GM19238 (cell line): ENCODE results near the gene ANKRD11.
"Not testable (repeated sequence)": the region's sequence is repeated elsewhere in the genome, so short reads cannot be mapped to it uniquely, and the experiment has no call there.

Source experiments
- DNase-seq: peaks from one replicate; pipeline ENCODE4 v3.0.0; 2011; ENCODE audit warnings: low spot score; ENCODE audit not compliant: insufficient read length

ANKRD11 gene

GRCh38 chr16:89408315-89408714, 82.0 kb downstream of the ANKRD11 start:
- DNase-seq, result no peak

GRCh38 chr16:89407925-89408300, 82.4 kb downstream of the ANKRD11 start:
- no peak for DNase-seq

DNA sequence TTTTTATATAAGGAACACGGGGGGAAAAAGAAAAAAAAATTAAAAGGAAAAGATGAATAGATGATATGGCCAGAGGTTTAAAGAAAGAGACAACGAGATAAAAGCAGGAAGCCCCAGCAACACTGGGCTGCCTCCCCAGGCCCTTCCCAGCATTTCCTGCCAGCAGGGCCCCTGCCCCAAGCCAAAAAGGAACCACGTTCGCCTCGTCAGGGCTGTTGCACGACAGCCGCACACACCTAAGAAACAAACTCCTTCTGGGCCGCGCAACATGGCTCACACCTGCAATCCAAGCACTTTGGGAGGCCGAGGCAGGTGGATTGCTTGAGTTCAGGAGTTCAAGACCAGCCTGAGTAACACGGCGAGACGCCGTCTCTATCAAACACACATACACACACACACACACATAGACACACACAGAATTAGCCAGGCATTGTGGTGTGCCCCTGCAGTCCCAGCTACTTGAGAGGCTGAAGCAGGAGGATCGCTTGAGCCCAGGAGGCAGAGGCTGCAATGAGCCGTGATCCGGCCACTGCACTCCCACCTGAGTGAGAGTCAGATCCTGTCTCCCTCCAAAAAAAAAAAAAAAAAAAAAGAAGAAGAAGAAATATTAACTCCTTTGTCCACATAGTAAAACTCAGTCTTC, 83.0 kb downstream of the ANKRD11 start:
- no peak for DNase-seq

DNA sequence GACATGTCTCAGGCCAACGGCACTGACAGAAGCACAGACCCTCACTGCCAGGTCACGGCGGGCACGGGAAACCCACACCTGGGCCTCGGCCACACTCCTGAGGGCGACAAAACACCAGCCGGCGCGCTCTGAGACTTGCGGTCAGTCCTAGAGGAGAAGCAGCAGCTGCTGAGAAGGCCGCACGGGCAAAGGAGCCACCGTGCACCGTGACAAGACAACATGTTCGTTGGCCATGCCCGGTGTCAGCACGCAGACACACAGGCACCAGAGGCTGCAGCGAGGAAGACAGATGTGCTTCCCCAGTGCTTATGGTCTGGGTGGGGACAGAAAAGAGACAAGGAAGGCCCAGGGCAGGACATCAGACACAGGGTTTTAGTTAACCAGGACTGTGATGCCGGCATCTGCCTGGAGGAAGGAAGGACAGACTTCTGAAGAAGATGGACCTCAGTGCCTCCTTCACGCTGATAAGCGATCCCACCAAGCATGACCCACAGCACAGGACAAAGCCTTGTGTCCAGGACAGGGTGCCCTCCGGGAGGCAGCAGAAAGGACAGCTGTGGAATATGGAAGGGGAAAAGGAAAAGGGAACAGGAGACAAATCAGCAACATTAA, 84.0 kb downstream of the ANKRD11 start:
- no peak for DNase-seq

DNA sequence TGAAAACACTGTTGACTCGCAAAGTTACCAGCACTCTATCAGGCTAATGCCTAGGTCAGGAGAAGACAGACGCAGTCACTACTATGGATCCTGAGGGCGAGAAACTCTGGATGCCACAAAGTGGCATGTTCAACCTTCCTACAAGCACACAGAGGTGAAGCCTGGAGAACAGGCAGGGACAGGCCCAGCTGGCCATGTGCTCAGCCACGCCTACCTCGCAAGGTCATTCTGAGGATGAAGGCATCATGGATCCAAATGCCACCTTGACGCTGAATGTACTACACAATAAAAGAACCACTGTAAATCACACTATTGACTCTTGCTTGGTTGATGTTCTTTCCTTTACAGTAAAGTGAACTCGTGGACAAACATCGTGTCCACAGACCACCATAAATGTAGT, 85.8 kb downstream of the ANKRD11 start:
- no peak for DNase-seq

GRCh38 chr16:89402962-89403361, 87.4 kb downstream of the ANKRD11 start:
- DNase-seq, result no peak

DNA sequence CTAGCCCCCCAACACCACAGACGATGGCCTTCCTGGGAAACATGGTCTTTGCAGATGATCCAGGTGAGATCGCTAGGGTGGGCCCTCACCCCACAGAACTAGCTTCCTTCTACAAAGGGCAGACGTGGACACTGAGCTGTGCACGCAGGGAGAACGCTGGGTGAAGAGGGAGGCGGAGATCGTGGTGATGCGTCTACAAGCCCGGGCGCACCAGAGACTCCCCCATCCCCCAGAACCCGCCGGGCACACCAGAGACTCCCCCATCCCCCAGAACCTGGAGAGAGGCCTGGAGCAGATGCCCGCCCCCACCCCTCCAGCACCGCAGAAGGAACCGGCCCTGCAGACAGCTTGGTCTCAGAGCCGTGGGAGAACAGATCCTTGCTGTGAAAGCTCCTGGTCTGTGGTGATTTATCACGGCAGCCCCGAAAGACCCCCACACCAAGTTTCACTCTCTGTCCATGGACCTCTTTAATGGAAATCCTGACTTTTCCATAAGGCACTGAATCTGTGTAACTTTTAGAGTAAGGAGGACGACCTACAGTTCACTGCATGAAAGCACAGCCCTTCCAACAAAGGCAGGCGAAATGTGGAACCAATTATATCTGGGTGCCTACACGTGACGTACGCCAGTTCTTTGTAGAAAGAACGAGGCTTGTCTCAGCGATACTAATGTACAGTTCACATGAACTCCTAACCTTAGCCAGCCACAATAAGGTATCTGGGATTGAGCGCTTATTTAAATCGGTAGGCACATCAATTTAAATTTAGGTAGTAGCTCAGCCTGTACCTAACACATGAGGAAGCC, 88.5 kb downstream of the ANKRD11 start:
- no peak for DNase-seq

DNA sequence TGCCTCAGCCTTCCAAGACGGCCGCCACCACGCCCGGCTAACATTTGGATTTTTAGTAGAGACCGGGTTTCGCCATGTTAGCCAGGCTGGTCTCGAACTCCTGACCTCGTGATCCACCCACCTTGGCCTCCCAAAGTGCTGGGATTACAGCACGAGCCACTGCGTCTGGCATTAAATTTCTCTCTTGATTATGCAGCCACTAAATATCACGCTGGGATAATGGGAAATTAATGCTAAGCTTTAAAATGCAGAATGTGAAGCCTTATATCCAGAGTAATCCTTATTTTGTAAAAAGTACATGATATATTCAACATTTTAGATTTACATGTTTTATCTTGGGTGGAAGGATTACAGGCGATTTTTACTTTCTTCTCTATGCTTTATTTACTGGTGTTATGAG, 89.2 kb downstream of the ANKRD11 start:
- DNase-seq, result no peak

- DNase-seq, result no peak
These were observed 89.6 kb downstream of the ANKRD11 start for GRCh38 chr16:89400740-89401139.

GRCh38 chr16:89398924-89399323, 91.4 kb downstream of the ANKRD11 start:
- DNase-seq, result no peak

- no peak for DNase-seq
These were observed 93.0 kb downstream of the ANKRD11 start for GRCh38 chr16:89397331-89397861.

DNA sequence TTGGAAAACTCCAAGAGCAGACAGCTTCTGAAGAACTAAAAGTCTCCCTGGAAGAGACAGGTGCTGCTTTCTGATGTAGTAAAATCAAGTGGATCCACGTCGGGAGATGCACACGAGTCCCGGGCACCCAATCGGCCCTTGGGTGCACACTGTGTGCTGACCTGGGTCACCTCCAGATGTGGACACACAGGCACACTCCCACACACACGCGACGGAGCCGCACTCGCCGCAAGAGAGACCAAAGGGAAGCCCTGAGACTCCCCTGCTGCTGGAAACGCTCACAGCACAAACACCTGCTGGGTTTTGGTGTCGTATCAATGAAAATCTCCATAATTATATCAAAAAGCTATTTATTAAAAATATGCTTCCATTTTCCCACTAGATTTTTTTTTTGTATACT, 94.2 kb downstream of the ANKRD11 start:
- DNase-seq, result no peak

GRCh38 chr16:89395150-89396142, 94.9 kb downstream of the ANKRD11 start:
- DNase-seq, result no peak

- DNase-seq, result no peak
These were observed 96.5 kb downstream of the ANKRD11 start for GRCh38 chr16:89393738-89394406.

DNA sequence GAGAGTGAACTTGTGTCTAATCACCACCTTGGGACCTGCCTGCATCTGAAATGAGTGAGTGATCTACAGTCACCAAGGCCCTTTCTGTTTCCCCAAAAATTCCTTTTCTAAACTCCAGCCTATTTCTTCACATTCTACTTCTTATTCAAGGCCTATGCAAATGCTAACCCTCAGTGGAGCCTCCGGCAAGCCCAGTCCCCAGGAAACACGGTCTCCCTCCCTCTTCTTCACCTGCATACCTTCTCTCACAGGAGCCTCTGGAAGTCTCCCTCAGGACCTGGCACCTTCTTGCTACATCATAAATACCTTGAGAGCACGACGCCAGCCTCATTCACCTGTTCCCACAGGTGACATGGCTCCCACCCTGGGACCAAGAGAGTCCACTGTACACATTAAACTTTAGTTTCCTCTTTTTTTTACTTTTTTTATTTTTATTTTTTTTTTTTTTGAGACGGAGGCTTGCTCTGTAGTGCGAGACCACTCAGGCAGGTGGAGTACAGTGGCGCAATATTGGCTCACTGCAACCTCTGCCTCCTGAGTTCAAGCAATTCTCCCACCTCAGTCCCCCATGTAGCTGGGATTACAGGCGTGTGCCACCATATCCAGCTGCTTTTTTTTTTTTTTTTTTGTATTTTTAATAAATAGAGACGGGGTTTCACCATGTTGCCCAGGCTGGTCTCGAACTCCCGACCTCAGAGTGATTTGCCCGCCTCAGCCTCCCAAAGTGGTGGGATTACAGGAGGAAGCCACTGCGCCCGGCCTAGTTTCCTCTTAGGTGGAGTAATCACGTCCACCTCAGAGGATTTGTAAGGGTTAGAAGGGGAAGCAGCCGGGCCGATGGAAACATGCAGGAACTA, 97.3 kb downstream of the ANKRD11 start:
- DNase-seq, result no peak

GRCh38 chr16:89390224-89390583, 100.2 kb downstream of the ANKRD11 start:
- DNase-seq, result not testable (repeated sequence)

DNA sequence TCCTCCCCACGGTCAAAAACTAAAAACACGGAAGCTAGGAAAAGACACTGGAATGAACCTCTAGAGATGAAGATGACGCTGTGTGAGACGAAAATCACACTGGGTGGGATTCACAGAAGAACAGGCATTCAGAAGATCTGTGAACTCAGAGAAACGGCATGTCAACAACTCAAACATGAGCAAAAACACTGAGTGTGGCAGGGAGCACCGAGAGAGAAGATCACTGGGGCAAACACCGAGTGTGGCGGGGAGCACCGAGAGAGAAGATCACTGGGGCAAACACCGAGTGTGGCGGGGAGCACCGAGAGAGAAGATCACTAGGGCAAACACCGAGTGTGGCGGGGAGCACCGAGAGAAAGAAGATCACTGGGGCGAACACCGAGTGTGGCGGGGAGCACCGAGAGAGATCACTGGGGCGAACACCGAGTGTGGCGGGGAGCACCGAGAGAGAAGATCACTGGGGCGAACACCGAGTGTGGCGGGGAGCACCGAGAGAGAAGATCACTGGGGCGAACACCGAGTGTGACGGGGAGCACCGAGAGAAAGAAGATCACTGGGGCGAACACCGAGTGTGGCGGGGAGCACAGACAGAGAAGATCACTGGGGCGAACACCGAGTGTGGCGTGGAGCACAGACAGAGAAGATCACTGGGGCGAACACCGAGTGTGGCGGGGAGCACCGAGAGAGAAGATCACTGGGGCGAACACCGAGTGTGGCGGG, 100.7 kb downstream of the ANKRD11 start:
- not testable (repeated sequence) for DNase-seq

- no peak for DNase-seq
These were observed 101.8 kb downstream of the ANKRD11 start for GRCh38 chr16:89388536-89388935.
